GM12872 (cell line): ENCODE measurements around the gene ACAD9.

Experiments used
- CTCF ChIP-seq: IDR thresholded peaks from 3 replicates; pipeline ENCODE4 v1.5.1; 2011; ENCODE audit warnings: low read depth, mild to moderate bottlenecking, low read length, moderate library complexity; ENCODE audit not compliant: insufficient read depth

Gene ACAD9

GRCh38 chr3:128846486-128846891 is 32.9 kb upstream of the ACAD9 start:
- TF ChIP-seq CTCF, result no peak

- TF ChIP-seq CTCF, result no peak
Measured at GRCh38 chr3:128847666-128848370, 31.6 kb upstream of the ACAD9 start.

GRCh38 chr3:128848936-128849335 is 30.5 kb upstream of the ACAD9 start:
- no peak for TF ChIP-seq CTCF

- no peak for TF ChIP-seq CTCF
Measured at GRCh38 chr3:128849911-128850455, 29.4 kb upstream of the ACAD9 start.

GRCh38 chr3:128850544-128850943 is 28.9 kb upstream of the ACAD9 start:
- TF ChIP-seq CTCF, result no peak

GRCh38 chr3:128851601-128852000 is 27.8 kb upstream of the ACAD9 start:
- no peak for TF ChIP-seq CTCF

- TF ChIP-seq CTCF, result no peak
Measured at GRCh38 chr3:128853826-128854225, 25.6 kb upstream of the ACAD9 start.
